Hair follicular keratinocyte (primary cell): ENCODE measurements around the gene PLXND1. TPM values are rescaled to one million over a fixed set of nuclear protein-coding genes. Genes with fewer than 3 reads are reported as not detected.

Source experiments
- total RNA-seq: library from RNA; depleted of rRNA; stranded (reverse); fragments of >200 nt; gene quantifications from 2 replicates; pipeline ENCODE4 v1.2.3, GENCODE V29; 2015

PLXND1 gene
- 0.47 and 0.76 TPM in 2 replicates for total RNA-seq

GRCh38 chr3:129606636-129607390 is at the start of gene PLXND1:
PLXND1 (minus strand) TSS chr3:129606676; CDS start chr3:129606639, 37 bp downstream.

GRCh38 chr3:129543156-129543790 is 63.2 kb downstream of the PLXND1 start, which contains the start of gene H1-8:
H1-8 (plus strand) TSS chr3:129543175; CDS start chr3:129543219, 44 bp downstream.

GRCh38 chr3:129528589-129529100 is 77.8 kb downstream of the PLXND1 start, which contains the start of gene RHO:
RHO (plus strand) TSS chr3:129528639; CDS start chr3:129528734, 95 bp downstream.

Other genes starting within 250 kb of the PLXND1 start
- gene EFCAB12, start 178.0 kb downstream of the PLXND1 start, total RNA-seq: not detected in 2 replicates
- 18.1 and 22.7 TPM in 2 replicates for gene MBD4, start 166.7 kb downstream of the PLXND1 start, total RNA-seq
- 10.5 and 11.5 TPM in 2 replicates for gene IFT122, start 166.5 kb downstream of the PLXND1 start, total RNA-seq
- not detected in 2 replicates for gene RHO, start 78.0 kb downstream of the PLXND1 start, total RNA-seq
- not detected in 2 replicates for gene H1-8, start 63.5 kb downstream of the PLXND1 start, total RNA-seq